HG02642 (cell line): Measurements from ENCODE around the gene PRRT1B.
A peak's percentile ranks its signal among the peaks of the same experiment; 100 is the strongest.

Experiments used
- ATAC-seq: cut with Tn5 transposase; IDR thresholded peaks from one replicate; pipeline ENCODE4 v1.9.1; 2021; ENCODE audit warnings: mild to moderate bottlenecking; ENCODE audit not compliant: unreplicated experiment, poor library complexity

Gene PRRT1B

GRCh38 chr9:131521822-131522221, 23.5 kb upstream of the PRRT1B start:
- no peak for ATAC-seq

GRCh38 chr9:131522257-131523085, 22.9 kb upstream of the PRRT1B start:
- no peak for ATAC-seq

GRCh38 chr9:131523086-131523388, 22.3 kb upstream of the PRRT1B start:
- no peak for ATAC-seq

- no peak for ATAC-seq
Measured at GRCh38 chr9:131523451-131524435, 21.6 kb upstream of the PRRT1B start.

GRCh38 chr9:131524665-131525315, 20.5 kb upstream of the PRRT1B start:
- ATAC-seq, result no peak

GRCh38 chr9:131525643-131526565, 19.4 kb upstream of the PRRT1B start:
- no peak for ATAC-seq

- no peak for ATAC-seq
Measured at GRCh38 chr9:131528186-131528585, 17.1 kb upstream of the PRRT1B start.

GRCh38 chr9:131528886-131529505, 16.3 kb upstream of the PRRT1B start:
- no peak for ATAC-seq

- no peak for ATAC-seq
Measured at GRCh38 chr9:131529597-131530545, 15.5 kb upstream of the PRRT1B start.

GRCh38 chr9:131530546-131530919, 14.8 kb upstream of the PRRT1B start:
- peak; percentile 21 for ATAC-seq

GRCh38 chr9:131530920-131531832, 14.1 kb upstream of the PRRT1B start, which contains the start of gene UCK1:
Gene UCK1, minus strand, starts transcription at chr9:131531263. Its CDS starts 89 bp downstream, at chr9:131531174.
- peak; percentile 92 for ATAC-seq

GRCh38 chr9:131534721-131535237, 10.5 kb upstream of the PRRT1B start:
- ATAC-seq, result no peak

- no peak for ATAC-seq
Measured at GRCh38 chr9:131537946-131538345, 7.4 kb upstream of the PRRT1B start.

GRCh38 chr9:131539223-131539923, 6.0 kb upstream of the PRRT1B start:
- ATAC-seq, result no peak

GRCh38 chr9:131543141-131543540, 2.2 kb upstream of the PRRT1B start:
- ATAC-seq, result no peak

- ATAC-seq, result no peak
Measured at GRCh38 chr9:131545786-131546335, 538 bp downstream of the PRRT1B start.
